HK-2 (cell line): ENCODE measurements around the gene DNAAF5.

ENCODE experiments used
- DNase-seq: peaks from one replicate; pipeline ENCODE4 v3.0.0-alpha.2; 2018; ENCODE audit not compliant: unreplicated experiment

The DNAAF5 gene

GRCh38 chr7:768881-769504 lies 42.5 kb downstream of the DNAAF5 start:
- DNase-seq: peak; percentile 90

GRCh38 chr7:770336-770735 lies 43.8 kb downstream of the DNAAF5 start:
- DNase-seq: no peak

- DNase-seq: peak; percentile 17
Measured at GRCh38 chr7:770741-771166, 44.3 kb downstream of the DNAAF5 start.

GRCh38 chr7:771234-772004 lies 44.9 kb downstream of the DNAAF5 start:
- DNase-seq: peak; percentile 28

GRCh38 chr7:772005-772294 lies 45.5 kb downstream of the DNAAF5 start:
- DNase-seq: no peak

- no peak for DNase-seq
Measured at GRCh38 chr7:772392-772791, 45.9 kb downstream of the DNAAF5 start.

GRCh38 chr7:772861-773621 lies 46.5 kb downstream of the DNAAF5 start:
- DNase-seq: no peak

GRCh38 chr7:773622-773915 lies 47.1 kb downstream of the DNAAF5 start:
- DNase-seq: no peak

GRCh38 chr7:774161-775109 lies 47.9 kb downstream of the DNAAF5 start:
- peak; percentile 30 for DNase-seq

- no peak for DNase-seq
Measured at GRCh38 chr7:776381-776780, 49.9 kb downstream of the DNAAF5 start.

GRCh38 chr7:776992-777727 lies 50.7 kb downstream of the DNAAF5 start:
- no peak for DNase-seq

GRCh38 chr7:777728-778078 lies 51.2 kb downstream of the DNAAF5 start:
- no peak for DNase-seq

GRCh38 chr7:778271-778967 lies 51.9 kb downstream of the DNAAF5 start:
- DNase-seq: no peak

GRCh38 chr7:778968-779451 lies 52.5 kb downstream of the DNAAF5 start:
- no peak for DNase-seq

GRCh38 chr7:779480-779879 lies 53.0 kb downstream of the DNAAF5 start:
- DNase-seq: no peak

GRCh38 chr7:780081-780480 lies 53.6 kb downstream of the DNAAF5 start:
- DNase-seq: no peak

GRCh38 chr7:780516-780915 lies 54.0 kb downstream of the DNAAF5 start:
- DNase-seq: no peak

- no peak for DNase-seq
Measured at GRCh38 chr7:781186-781849, 54.8 kb downstream of the DNAAF5 start.

- DNase-seq: no peak
Measured at GRCh38 chr7:781936-782529, 55.5 kb downstream of the DNAAF5 start.
